NCI-H69 (cell line): ENCODE data around the gene TPO.
"Not testable (repeated sequence)": the region's sequence is repeated elsewhere in the genome, so short reads cannot be mapped to it uniquely, and the experiment has no call there.

Experiments used
- DNase-seq: peaks from one replicate; lab custom pipeline; 2025; lab: John Stamatoyannopoulos, UW

The TPO gene

GRCh38 chr2:1486670-1487069 lies 73.4 kb downstream of the TPO start:
- no peak for DNase-seq

- DNase-seq, result no peak
Measured at GRCh38 chr2:1487758-1488157, 74.5 kb downstream of the TPO start.

GRCh38 chr2:1488181-1488671 lies 75.0 kb downstream of the TPO start:
- DNase-seq, result no peak

GRCh38 chr2:1488851-1489250 lies 75.6 kb downstream of the TPO start:
- DNase-seq, result no peak

GRCh38 chr2:1489486-1489885 lies 76.2 kb downstream of the TPO start:
- no peak for DNase-seq

- DNase-seq, result not testable (repeated sequence)
Measured at GRCh38 chr2:1490381-1490780, 77.1 kb downstream of the TPO start.

- no peak for DNase-seq
Measured at GRCh38 chr2:1491751-1492150, 78.5 kb downstream of the TPO start.

- not testable (repeated sequence) for DNase-seq
Measured at GRCh38 chr2:1492231-1492630, 79.0 kb downstream of the TPO start.

- no peak for DNase-seq
Measured at GRCh38 chr2:1492711-1493430, 79.6 kb downstream of the TPO start.

- DNase-seq, result no peak
Measured at GRCh38 chr2:1493431-1494126, 80.3 kb downstream of the TPO start.

GRCh38 chr2:1494257-1494656 lies 81.0 kb downstream of the TPO start:
- no peak for DNase-seq

GRCh38 chr2:1494906-1495305 lies 81.6 kb downstream of the TPO start:
- no peak for DNase-seq

GRCh38 chr2:1495676-1496358 lies 82.6 kb downstream of the TPO start:
- no peak for DNase-seq

- no peak for DNase-seq
Measured at GRCh38 chr2:1496359-1496821, 83.1 kb downstream of the TPO start.

- no peak for DNase-seq
Measured at GRCh38 chr2:1497122-1497611, 83.9 kb downstream of the TPO start.

GRCh38 chr2:1498176-1498575 lies 84.9 kb downstream of the TPO start:
- no peak for DNase-seq

GRCh38 chr2:1499033-1499795 lies 86.0 kb downstream of the TPO start:
- DNase-seq, result no peak

- no peak for DNase-seq
Measured at GRCh38 chr2:1501038-1501851, 88.0 kb downstream of the TPO start.

GRCh38 chr2:1501991-1502390 lies 88.7 kb downstream of the TPO start:
- DNase-seq, result no peak

GRCh38 chr2:1502891-1503304 lies 89.6 kb downstream of the TPO start:
- DNase-seq, result no peak
